Mucosa of stomach (tissue), 1 donor: Measurements from ENCODE around the gene ADD2.

Source experiments
- H3K27me3 ChIP-seq: one replicate; pipeline ENCODE4 v1.7.0; 2013; ENCODE audit warnings: mild to moderate bottlenecking, low read length; ENCODE audit not compliant: control insufficient read depth, insufficient read depth
- H3K36me3 ChIP-seq: one replicate; pipeline ENCODE4 v1.7.0; 2013; ENCODE audit warnings: low read length; ENCODE audit not compliant: control insufficient read depth, insufficient read depth
- H3K4me1 ChIP-seq: one replicate; pipeline ENCODE4 v1.7.0; 2013; ENCODE audit warnings: mild to moderate bottlenecking, low read length; ENCODE audit not compliant: control insufficient read depth, insufficient read depth
- H3K4me3 ChIP-seq: one replicate; pipeline ENCODE4 v1.7.0; 2013; ENCODE audit warnings: low read length
- H3K9ac ChIP-seq: one replicate; pipeline ENCODE4 v1.7.0; 2013; ENCODE audit warnings: mild to moderate bottlenecking, low read length, moderate library complexity
- H3K9me3 ChIP-seq: one replicate; pipeline ENCODE4 v1.7.0; 2013; ENCODE audit warnings: mild to moderate bottlenecking, low read length, moderate library complexity; ENCODE audit not compliant: control insufficient read depth
- donor health status: Pancreatic carcinoma.

ADD2 gene

GRCh38 chr2:70702711-70703395 lies 65.1 kb downstream of the ADD2 start:
- Histone ChIP-seq H3K9me3 (no peaks in the 10 kb centered on the region), H3K9ac (no peak overlapping the region), H3K36me3 (no peaks in the 10 kb centered on the region), H3K27me3 (no peaks in the 10 kb centered on the region), H3K4me3 (no peak overlapping the region), H3K4me1 (no peaks in the 10 kb centered on the region)

GRCh38 chr2:70698847-70699246 lies 69.2 kb downstream of the ADD2 start:
- no peaks in the 10 kb centered on the region for H3K9me3 ChIP-seq
- no peak overlapping the region for H3K4me3 ChIP-seq
- H3K9ac ChIP-seq, result no peak overlapping the region
- no peaks in the 10 kb centered on the region for H3K36me3 ChIP-seq
- H3K4me1 ChIP-seq, result no peaks in the 10 kb centered on the region
- H3K27me3 ChIP-seq, result no peaks in the 10 kb centered on the region

GRCh38 chr2:70697603-70698383 lies 70.2 kb downstream of the ADD2 start:
- H3K9me3 ChIP-seq, result no peaks in the 10 kb centered on the region
- H3K27me3 ChIP-seq, result no peaks in the 10 kb centered on the region
- no peaks in the 10 kb centered on the region for H3K36me3 ChIP-seq
- H3K9ac ChIP-seq, result no peak overlapping the region
- no peak overlapping the region for H3K4me3 ChIP-seq
- no peaks in the 10 kb centered on the region for H3K4me1 ChIP-seq

GRCh38 chr2:70696142-70696541 lies 71.9 kb downstream of the ADD2 start:
- H3K9me3 ChIP-seq, result no peaks in the 10 kb centered on the region
- H3K27me3 ChIP-seq, result no peaks in the 10 kb centered on the region
- no peaks in the 10 kb centered on the region for H3K36me3 ChIP-seq
- no peak overlapping the region for H3K9ac ChIP-seq
- H3K4me3 ChIP-seq, result no peak overlapping the region
- H3K4me1 ChIP-seq, result no peaks in the 10 kb centered on the region

GRCh38 chr2:70692256-70692655 lies 75.7 kb downstream of the ADD2 start:
- H3K9me3 ChIP-seq, result no peaks in the 10 kb centered on the region
- no peak overlapping the region for H3K9ac ChIP-seq
- no peaks in the 10 kb centered on the region for H3K4me1 ChIP-seq
- no peak overlapping the region for H3K4me3 ChIP-seq
- H3K27me3 ChIP-seq, result no peaks in the 10 kb centered on the region
- no peaks in the 10 kb centered on the region for H3K36me3 ChIP-seq

GRCh38 chr2:70691497-70692140 lies 76.4 kb downstream of the ADD2 start:
- Histone ChIP-seq H3K36me3 (no peaks in the 10 kb centered on the region), H3K4me1 (no peaks in the 10 kb centered on the region), H3K9ac (no peak overlapping the region), H3K27me3 (no peaks in the 10 kb centered on the region), H3K4me3 (no peak overlapping the region), H3K9me3 (no peaks in the 10 kb centered on the region)

- Histone ChIP-seq H3K9ac (no peak overlapping the region), H3K27me3 (peaks cover 4% of the 10 kb centered on the region), H3K4me1 (no peaks in the 10 kb centered on the region), H3K9me3 (no peaks in the 10 kb centered on the region), H3K36me3 (no peaks in the 10 kb centered on the region), H3K4me3 (no peak overlapping the region)
Observed at GRCh38 chr2:70690846-70691245, 77.2 kb downstream of the ADD2 start.

GRCh38 chr2:70688427-70688826 lies 79.6 kb downstream of the ADD2 start:
- Histone ChIP-seq H3K36me3 (no peaks in the 10 kb centered on the region), H3K9ac (no peak overlapping the region), H3K4me3 (no peak overlapping the region), H3K9me3 (no peaks in the 10 kb centered on the region), H3K27me3 (peaks cover 4% of the 10 kb centered on the region), H3K4me1 (no peaks in the 10 kb centered on the region)

- H3K36me3 ChIP-seq, result no peaks in the 10 kb centered on the region
- H3K9me3 ChIP-seq, result no peaks in the 10 kb centered on the region
- H3K27me3 ChIP-seq, result peaks cover 4% of the 10 kb centered on the region
- H3K4me3 ChIP-seq, result no peak overlapping the region
- no peak overlapping the region for H3K9ac ChIP-seq
- H3K4me1 ChIP-seq, result no peaks in the 10 kb centered on the region
Observed at GRCh38 chr2:70687461-70687795, 80.6 kb downstream of the ADD2 start.

- no peaks in the 10 kb centered on the region for H3K9me3 ChIP-seq
- no peak overlapping the region for H3K9ac ChIP-seq
- no peaks in the 10 kb centered on the region for H3K36me3 ChIP-seq
Observed at GRCh38 chr2:70686577-70687460, 81.2 kb downstream of the ADD2 start.

GRCh38 chr2:70685771-70686171 lies 82.2 kb downstream of the ADD2 start:
- H3K4me3 ChIP-seq, result no peak overlapping the region
- no peaks in the 10 kb centered on the region for H3K9me3 ChIP-seq
- peaks cover 4% of the 10 kb centered on the region for H3K27me3 ChIP-seq
- no peak overlapping the region for H3K9ac ChIP-seq
- H3K4me1 ChIP-seq, result no peaks in the 10 kb centered on the region
- H3K36me3 ChIP-seq, result no peaks in the 10 kb centered on the region

More at GRCh38 chr2:70686577-70687460, 81.2 kb downstream of the ADD2 start:
- Histone ChIP-seq H3K4me1 (no peaks in the 10 kb centered on the region), H3K27me3 (peaks cover 4% of the 10 kb centered on the region), H3K4me3 (no peak overlapping the region)
